ENCODE measurements around the gene WDR7. TPM values are rescaled to one million over a fixed set of nuclear protein-coding genes. Genes with fewer than 3 reads are reported as not detected.
A peak's percentile ranks its signal among the peaks of the same experiment; 100 is the strongest.

The WDR7 gene
- total and polyA plus RNA-seq, 12 donors = 3.1 to 32.6 (median 28.0) TPM

- ATAC-seq (peak in 6 of 8 donors; percentile 34 to 92 (median 82)), DNase-seq (peak in 1 of 2 donors; percentile 7)
- WGBS, 2 donors = 52 to 69% methylated on average over 2 of the region's 2 CpGs
- peaks cover 0 to 23% (median 13%) of the 10 kb centered on the region in 9 donors for H3K4me1 ChIP-seq
- no peaks in the 10 kb centered on the region for H3K9me3 ChIP-seq
- H3K27me3 ChIP-seq = no peaks in the 10 kb centered on the region
- TF ChIP-seq, protein P1, sequence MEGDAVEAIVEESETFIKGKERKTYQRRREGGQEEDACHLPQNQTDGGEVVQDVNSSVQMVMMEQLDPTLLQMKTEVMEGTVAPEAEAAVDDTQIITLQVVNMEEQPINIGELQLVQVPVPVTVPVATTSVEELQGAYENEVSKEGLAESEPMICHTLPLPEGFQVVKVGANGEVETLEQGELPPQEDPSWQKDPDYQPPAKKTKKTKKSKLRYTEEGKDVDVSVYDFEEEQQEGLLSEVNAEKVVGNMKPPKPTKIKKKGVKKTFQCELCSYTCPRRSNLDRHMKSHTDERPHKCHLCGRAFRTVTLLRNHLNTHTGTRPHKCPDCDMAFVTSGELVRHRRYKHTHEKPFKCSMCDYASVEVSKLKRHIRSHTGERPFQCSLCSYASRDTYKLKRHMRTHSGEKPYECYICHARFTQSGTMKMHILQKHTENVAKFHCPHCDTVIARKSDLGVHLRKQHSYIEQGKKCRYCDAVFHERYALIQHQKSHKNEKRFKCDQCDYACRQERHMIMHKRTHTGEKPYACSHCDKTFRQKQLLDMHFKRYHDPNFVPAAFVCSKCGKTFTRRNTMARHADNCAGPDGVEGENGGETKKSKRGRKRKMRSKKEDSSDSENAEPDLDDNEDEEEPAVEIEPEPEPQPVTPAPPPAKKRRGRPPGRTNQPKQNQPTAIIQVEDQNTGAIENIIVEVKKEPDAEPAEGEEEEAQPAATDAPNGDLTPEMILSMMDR (IDR thresholded peaks at IDR 0.05) = no peak
- H3K27ac ChIP-seq = peak overlapping the region in 4 of 10 donors; percentile 9 to 50 (median 34)
- intact Hi-C loops (cut with DNase I) = loop anchor here in 1 of 10 donors (10.0 kb wide), 1 partner anchor 1247 kb away; no protein-coding TSS in a partner anchor
- H3K36me3 ChIP-seq = no peaks in the 10 kb centered on the region
- H3K4me3 ChIP-seq = no peak overlapping the region
Observed at GRCh38 chr18:56901919-56902318, 250.8 kb downstream of the WDR7 start.

DNA sequence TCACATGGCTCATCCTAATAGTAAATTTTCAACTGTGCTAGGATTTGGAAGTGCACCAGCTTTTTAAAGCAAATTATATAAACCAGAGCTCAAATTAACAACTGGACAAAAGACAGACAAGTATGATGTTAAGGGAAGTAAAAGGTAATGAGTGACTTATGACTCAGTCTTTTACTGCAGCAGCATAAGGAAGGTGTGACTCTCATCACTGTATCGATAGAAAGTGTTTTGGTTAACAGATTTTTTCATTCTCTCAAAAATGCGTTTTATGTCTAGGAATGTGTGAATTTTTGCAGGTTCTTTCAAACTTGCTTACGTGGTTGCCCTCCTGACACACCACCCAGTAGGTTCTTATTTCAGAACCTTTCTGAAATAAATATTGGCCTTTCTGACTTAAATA, 251.5 kb downstream of the WDR7 start:
- ATAC-seq (no peak), DNase-seq (no peak)
- H3K4me3 ChIP-seq = no peak overlapping the region
- intact Hi-C loops (cut with DNase I) = loop anchor here in 1 of 10 donors (10.0 kb wide), 1 partner anchor 1248 kb away; no protein-coding TSS in a partner anchor
- H3K27me3 ChIP-seq = no peaks in the 10 kb centered on the region
- WGBS, 2 donors = 93 to 94% methylated on average over 3 of the region's 3 CpGs
- H3K27ac ChIP-seq = peak overlapping the region in 2 of 10 donors; percentile 9 to 32
- TF ChIP-seq, protein P1 (IDR thresholded peaks at IDR 0.05) = no peak
- no peaks in the 10 kb centered on the region for H3K36me3 ChIP-seq
- no peaks in the 10 kb centered on the region for H3K9me3 ChIP-seq
- H3K4me1 ChIP-seq = peaks cover 0 to 23% (median 13%) of the 10 kb centered on the region in 9 donors

DNA sequence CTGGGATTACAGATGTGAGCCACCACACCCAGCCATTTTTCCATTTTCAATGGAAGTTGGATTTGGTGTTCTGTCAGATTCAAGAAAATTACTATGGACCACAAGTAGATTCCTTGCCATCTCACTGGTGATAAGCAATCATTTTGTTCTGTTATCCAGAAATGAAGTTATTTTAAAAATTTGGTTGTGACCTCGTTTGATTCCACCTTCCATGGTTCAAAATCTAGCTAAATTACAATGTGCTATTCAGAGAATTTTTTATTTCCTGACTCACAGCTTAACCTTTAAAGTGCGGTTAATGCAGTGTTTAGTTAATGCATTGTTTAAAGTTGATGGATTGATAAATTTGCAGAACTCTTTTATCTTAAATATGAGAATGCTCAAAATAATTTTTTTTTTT, 252.5 kb downstream of the WDR7 start:
- TF ChIP-seq, protein P1 (IDR thresholded peaks at IDR 0.05) = no peak
- Histone ChIP-seq H3K27ac (no peak overlapping the region), H3K27me3 (no peaks in the 10 kb centered on the region), H3K4me3 (no peak overlapping the region), H3K4me1 (peaks cover 0 to 23% (median 13%) of the 10 kb centered on the region in 9 donors), H3K36me3 (no peaks in the 10 kb centered on the region), H3K9me3 (no peaks in the 10 kb centered on the region)
- intact Hi-C loops (cut with DNase I) = loop anchor here in 1 of 10 donors (10.0 kb wide), 1 partner anchor 1249 kb away; no protein-coding TSS in a partner anchor
- WGBS, 2 donors = 78 to 81% methylated on average over 2 of the region's 2 CpGs
- DNase-seq = no peak
- no peak for ATAC-seq

DNA sequence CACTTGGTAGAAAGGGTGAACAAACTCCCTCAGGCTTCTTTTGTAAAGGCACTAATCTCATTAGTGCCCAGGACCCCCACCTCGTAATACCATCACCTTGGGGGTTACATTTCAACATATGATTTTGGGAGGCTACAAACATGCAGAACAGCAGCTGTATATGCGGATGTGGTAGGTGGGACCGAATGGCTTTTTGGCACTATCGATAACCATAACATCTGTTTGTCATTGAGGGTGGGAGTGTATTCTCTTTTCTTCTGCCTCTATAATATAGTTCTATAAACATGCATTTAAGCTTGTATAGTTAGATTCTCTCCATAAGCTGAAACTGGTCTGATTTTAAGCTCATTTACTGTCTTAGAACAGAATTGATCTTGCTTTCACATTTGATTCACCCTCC, 256.6 kb downstream of the WDR7 start:
- TF ChIP-seq, protein P1 (IDR thresholded peaks at IDR 0.05) = no peak
- WGBS, 2 donors = 93 to 94% methylated on average over 4 of the region's 4 CpGs
- DNase-seq (no peak), ATAC-seq (no peak)
- Histone ChIP-seq H3K9me3 (no peaks in the 10 kb centered on the region), H3K36me3 (no peaks in the 10 kb centered on the region), H3K4me1 (peaks cover 0 to under 1% (median 0%) of the 10 kb centered on the region in 9 donors), H3K27ac (no peak overlapping the region), H3K4me3 (no peak overlapping the region), H3K27me3 (no peaks in the 10 kb centered on the region)
- intact Hi-C loops (cut with DNase I) = loop anchor here in 1 of 10 donors (10.0 kb wide), 1 partner anchor 1253 kb away; no protein-coding TSS in a partner anchor
